WTC11 (cell line): ENCODE measurements around the gene C10orf88. TPM values are rescaled to one million over a fixed set of nuclear protein-coding genes. Genes with fewer than 3 reads are reported as not detected.

ENCODE experiments used
- ESRRA ChIP-seq: sonication (generic); formaldehyde crosslinking; IDR thresholded peaks from 2 replicates; pipeline ENCODE4 v1.8.1; 2022; ENCODE audit warnings: mild to moderate bottlenecking, missing genetic modification reagents, borderline replicate concordance
- FOXP1 ChIP-seq: sonication (generic); formaldehyde crosslinking; IDR thresholded peaks from 2 replicates; pipeline ENCODE4 v1.8.0; 2022; ENCODE audit warnings: missing genetic modification reagents, mild to moderate bottlenecking, moderate library complexity, borderline replicate concordance
- MXD4 ChIP-seq: fragments of 250-450 bp; sonication (Bioruptor Pico); IDR thresholded peaks from 2 replicates; pipeline ENCODE4 v1.8.0; 2021; ENCODE audit warnings: mild to moderate bottlenecking, moderate library complexity, borderline replicate concordance
- NR3C1 ChIP-seq: sonication (generic); formaldehyde crosslinking; conservative IDR thresholded peaks from 2 replicates; pipeline ENCODE4 v1.8.1; 2023; ENCODE audit warnings: low read depth, mild to moderate bottlenecking, missing genetic modification reagents
- OVOL2 ChIP-seq: fragments of 250-450 bp; sonication (Bioruptor Pico); IDR thresholded peaks from 2 replicates; pipeline ENCODE4 v1.9.0; 2021; ENCODE audit warnings: mild to moderate bottlenecking, borderline replicate concordance
- ZNF121 ChIP-seq: sonication (generic); formaldehyde crosslinking; IDR thresholded peaks from 2 replicates; pipeline ENCODE4 v1.8.0; 2023; ENCODE audit warnings: missing genetic modification reagents
- ZNF263 ChIP-seq: sonication (generic); formaldehyde crosslinking; IDR thresholded peaks from 2 replicates; pipeline ENCODE4 v1.8.1; 2022; ENCODE audit warnings: low read depth, mild to moderate bottlenecking, moderate library complexity, missing genetic modification reagents
- ZNF671 ChIP-seq: fragments of 250-450 bp; sonication (Bioruptor Pico); IDR thresholded peaks from 2 replicates; pipeline ENCODE4 v1.8.0; 2021; ENCODE audit warnings: mild to moderate bottlenecking
- total RNA-seq: library from RNA; stranded (reverse); gene quantifications from 3 replicates; pipeline ENCODE4 v1.2.3, GENCODE V29; 2021
- TF ChIP-seq, protein P1 (sequence below): sonication (generic); formaldehyde crosslinking; IDR thresholded peaks from 2 replicates; pipeline ENCODE4 v1.8.1; 2022; ENCODE audit warnings: low read depth, mild to moderate bottlenecking, moderate library complexity, missing genetic modification reagents, borderline replicate concordance
- TF ChIP-seq, protein P2 (sequence below): sonication (generic); formaldehyde crosslinking; IDR thresholded peaks from 2 replicates; pipeline ENCODE4 v1.8.0; 2022; ENCODE audit warnings: mild to moderate bottlenecking, missing genetic modification reagents
- TF ChIP-seq, protein P3 (sequence below): sonication (generic); formaldehyde crosslinking; conservative IDR thresholded peaks from 2 replicates; pipeline ENCODE4 v1.8.1; 2022; ENCODE audit warnings: mild to moderate bottlenecking, missing genetic modification reagents
- TF ChIP-seq, protein P4 (sequence below): sonication (generic); formaldehyde crosslinking; IDR thresholded peaks from 2 replicates; pipeline ENCODE4 v1.8.1; 2022; ENCODE audit warnings: low read depth, missing genetic modification reagents, borderline replicate concordance
- TF ChIP-seq, protein P5 (sequence below): sonication (generic); formaldehyde crosslinking; IDR thresholded peaks from 2 replicates; pipeline ENCODE4 v1.8.1; 2023; ENCODE audit warnings: mild to moderate bottlenecking, missing genetic modification reagents, moderate library complexity
- TF ChIP-seq, protein P6 (sequence below): fragments of 250-450 bp; sonication (Bioruptor Pico); IDR thresholded peaks from 2 replicates; pipeline ENCODE4 v1.9.0; 2021; ENCODE audit warnings: mild to moderate bottlenecking, borderline replicate concordance
- TF ChIP-seq, protein P7 (sequence below): sonication (generic); formaldehyde crosslinking; IDR thresholded peaks from 2 replicates; pipeline ENCODE4 v1.8.0; 2023; ENCODE audit warnings: mild to moderate bottlenecking, missing genetic modification reagents
- TF ChIP-seq, protein P8 (sequence below): sonication (generic); formaldehyde crosslinking; IDR thresholded peaks from 2 replicates; pipeline ENCODE4 v1.8.1; 2023; ENCODE audit warnings: mild to moderate bottlenecking, missing genetic modification reagents, borderline replicate concordance
- TF ChIP-seq, protein P9 (sequence below): fragments of 250-450 bp; sonication (Bioruptor Pico); IDR thresholded peaks from 2 replicates; pipeline ENCODE4 v2.1.2; 2022; ENCODE audit warnings: mild to moderate bottlenecking, moderate library complexity
- TF ChIP-seq, protein P10 (sequence below): fragments of 250-450 bp; sonication (Bioruptor Pico); IDR thresholded peaks from 2 replicates; pipeline ENCODE4 v1.9.0; 2021; ENCODE audit warnings: mild to moderate bottlenecking

C10orf88 gene
- total RNA-seq, 1 experiment from 2014 or later, result 6.5 TPM

DNA sequence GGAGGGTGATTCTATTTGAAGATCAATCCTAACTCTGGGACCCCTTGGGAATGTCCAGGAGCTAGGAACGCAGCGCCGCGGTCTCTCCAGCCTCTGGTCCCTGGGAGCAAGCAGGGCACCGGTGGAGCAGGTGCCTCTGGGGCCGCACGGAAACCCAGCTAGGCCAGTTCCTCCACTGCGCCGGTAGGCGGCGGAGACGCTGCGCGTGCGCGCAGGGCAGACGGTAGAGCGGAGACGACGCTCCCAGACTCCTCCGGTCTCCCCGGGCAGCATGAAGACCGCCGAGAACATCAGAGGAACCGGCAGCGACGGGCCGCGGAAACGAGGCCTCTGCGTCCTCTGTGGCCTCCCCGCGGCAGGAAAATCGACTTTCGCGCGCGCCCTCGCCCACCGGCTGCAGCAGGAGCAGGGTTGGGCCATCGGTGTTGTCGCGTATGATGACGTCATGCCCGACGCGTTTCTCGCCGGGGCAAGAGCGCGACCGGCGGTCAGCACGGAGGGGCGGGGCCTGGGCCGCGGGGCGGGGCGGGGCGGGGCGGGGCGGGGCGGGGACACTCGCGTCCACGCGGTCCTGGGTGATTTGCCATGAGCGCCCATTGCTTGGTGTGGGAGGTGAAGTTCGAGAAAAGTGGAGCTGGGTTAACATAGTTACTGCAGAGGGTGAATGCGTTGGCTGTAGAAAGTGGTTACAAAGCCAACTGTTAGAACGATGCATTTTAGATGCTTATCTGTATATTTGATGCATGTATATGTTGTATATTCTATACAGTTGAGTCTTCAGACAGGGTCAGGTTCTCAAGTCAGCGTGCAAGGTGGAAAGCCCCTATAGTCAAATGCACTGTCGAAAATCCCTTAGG lies 26.4 kb upstream of the C10orf88 start, which contains the start of gene PSTK (continued):
- TF ChIP-seq, protein P1, sequence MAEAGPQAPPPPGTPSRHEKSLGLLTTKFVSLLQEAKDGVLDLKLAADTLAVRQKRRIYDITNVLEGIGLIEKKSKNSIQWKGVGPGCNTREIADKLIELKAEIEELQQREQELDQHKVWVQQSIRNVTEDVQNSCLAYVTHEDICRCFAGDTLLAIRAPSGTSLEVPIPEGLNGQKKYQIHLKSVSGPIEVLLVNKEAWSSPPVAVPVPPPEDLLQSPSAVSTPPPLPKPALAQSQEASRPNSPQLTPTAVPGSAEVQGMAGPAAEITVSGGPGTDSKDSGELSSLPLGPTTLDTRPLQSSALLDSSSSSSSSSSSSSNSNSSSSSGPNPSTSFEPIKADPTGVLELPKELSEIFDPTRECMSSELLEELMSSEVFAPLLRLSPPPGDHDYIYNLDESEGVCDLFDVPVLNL (CRISPR knock-in tag), result no peak
- TF ChIP-seq OVOL2 (no peak), MXD4 (CRISPR knock-in tag) (no peak), ZNF263 (CRISPR knock-in tag) (no peak), ZNF121 (no peak), ESRRA (no peak), NR3C1 (no peak), FOXP1 (peak; percentile 92; the same call in 1 of the 2 replicates), ZNF671 (CRISPR knock-in tag) (no peak)
- TF ChIP-seq, protein P2, sequence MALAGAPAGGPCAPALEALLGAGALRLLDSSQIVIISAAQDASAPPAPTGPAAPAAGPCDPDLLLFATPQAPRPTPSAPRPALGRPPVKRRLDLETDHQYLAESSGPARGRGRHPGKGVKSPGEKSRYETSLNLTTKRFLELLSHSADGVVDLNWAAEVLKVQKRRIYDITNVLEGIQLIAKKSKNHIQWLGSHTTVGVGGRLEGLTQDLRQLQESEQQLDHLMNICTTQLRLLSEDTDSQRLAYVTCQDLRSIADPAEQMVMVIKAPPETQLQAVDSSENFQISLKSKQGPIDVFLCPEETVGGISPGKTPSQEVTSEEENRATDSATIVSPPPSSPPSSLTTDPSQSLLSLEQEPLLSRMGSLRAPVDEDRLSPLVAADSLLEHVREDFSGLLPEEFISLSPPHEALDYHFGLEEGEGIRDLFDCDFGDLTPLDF (CRISPR knock-in tag), result peak; percentile 55; the same call in 1 of the 2 replicates
- TF ChIP-seq, protein P3, sequence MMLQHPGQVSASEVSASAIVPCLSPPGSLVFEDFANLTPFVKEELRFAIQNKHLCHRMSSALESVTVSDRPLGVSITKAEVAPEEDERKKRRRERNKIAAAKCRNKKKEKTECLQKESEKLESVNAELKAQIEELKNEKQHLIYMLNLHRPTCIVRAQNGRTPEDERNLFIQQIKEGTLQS (CRISPR knock-in tag), result no peak; the same call in 1 of the 2 replicates
- TF ChIP-seq, protein P4, sequence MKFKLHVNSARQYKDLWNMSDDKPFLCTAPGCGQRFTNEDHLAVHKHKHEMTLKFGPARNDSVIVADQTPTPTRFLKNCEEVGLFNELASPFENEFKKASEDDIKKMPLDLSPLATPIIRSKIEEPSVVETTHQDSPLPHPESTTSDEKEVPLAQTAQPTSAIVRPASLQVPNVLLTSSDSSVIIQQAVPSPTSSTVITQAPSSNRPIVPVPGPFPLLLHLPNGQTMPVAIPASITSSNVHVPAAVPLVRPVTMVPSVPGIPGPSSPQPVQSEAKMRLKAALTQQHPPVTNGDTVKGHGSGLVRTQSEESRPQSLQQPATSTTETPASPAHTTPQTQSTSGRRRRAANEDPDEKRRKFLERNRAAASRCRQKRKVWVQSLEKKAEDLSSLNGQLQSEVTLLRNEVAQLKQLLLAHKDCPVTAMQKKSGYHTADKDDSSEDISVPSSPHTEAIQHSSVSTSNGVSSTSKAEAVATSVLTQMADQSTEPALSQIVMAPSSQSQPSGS, result peak; percentile 63; the same call in 1 of the 2 replicates
- TF ChIP-seq, protein P5, sequence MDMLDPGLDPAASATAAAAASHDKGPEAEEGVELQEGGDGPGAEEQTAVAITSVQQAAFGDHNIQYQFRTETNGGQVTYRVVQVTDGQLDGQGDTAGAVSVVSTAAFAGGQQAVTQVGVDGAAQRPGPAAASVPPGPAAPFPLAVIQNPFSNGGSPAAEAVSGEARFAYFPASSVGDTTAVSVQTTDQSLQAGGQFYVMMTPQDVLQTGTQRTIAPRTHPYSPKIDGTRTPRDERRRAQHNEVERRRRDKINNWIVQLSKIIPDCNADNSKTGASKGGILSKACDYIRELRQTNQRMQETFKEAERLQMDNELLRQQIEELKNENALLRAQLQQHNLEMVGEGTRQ (CRISPR knock-in tag), result no peak
- TF ChIP-seq, protein P6, sequence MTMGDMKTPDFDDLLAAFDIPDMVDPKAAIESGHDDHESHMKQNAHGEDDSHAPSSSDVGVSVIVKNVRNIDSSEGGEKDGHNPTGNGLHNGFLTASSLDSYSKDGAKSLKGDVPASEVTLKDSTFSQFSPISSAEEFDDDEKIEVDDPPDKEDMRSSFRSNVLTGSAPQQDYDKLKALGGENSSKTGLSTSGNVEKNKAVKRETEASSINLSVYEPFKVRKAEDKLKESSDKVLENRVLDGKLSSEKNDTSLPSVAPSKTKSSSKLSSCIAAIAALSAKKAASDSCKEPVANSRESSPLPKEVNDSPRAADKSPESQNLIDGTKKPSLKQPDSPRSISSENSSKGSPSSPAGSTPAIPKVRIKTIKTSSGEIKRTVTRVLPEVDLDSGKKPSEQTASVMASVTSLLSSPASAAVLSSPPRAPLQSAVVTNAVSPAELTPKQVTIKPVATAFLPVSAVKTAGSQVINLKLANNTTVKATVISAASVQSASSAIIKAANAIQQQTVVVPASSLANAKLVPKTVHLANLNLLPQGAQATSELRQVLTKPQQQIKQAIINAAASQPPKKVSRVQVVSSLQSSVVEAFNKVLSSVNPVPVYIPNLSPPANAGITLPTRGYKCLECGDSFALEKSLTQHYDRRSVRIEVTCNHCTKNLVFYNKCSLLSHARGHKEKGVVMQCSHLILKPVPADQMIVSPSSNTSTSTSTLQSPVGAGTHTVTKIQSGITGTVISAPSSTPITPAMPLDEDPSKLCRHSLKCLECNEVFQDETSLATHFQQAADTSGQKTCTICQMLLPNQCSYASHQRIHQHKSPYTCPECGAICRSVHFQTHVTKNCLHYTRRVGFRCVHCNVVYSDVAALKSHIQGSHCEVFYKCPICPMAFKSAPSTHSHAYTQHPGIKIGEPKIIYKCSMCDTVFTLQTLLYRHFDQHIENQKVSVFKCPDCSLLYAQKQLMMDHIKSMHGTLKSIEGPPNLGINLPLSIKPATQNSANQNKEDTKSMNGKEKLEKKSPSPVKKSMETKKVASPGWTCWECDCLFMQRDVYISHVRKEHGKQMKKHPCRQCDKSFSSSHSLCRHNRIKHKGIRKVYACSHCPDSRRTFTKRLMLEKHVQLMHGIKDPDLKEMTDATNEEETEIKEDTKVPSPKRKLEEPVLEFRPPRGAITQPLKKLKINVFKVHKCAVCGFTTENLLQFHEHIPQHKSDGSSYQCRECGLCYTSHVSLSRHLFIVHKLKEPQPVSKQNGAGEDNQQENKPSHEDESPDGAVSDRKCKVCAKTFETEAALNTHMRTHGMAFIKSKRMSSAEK, result peak; percentile 14; the same call in 1 of the 2 replicates
- TF ChIP-seq, protein P7, sequence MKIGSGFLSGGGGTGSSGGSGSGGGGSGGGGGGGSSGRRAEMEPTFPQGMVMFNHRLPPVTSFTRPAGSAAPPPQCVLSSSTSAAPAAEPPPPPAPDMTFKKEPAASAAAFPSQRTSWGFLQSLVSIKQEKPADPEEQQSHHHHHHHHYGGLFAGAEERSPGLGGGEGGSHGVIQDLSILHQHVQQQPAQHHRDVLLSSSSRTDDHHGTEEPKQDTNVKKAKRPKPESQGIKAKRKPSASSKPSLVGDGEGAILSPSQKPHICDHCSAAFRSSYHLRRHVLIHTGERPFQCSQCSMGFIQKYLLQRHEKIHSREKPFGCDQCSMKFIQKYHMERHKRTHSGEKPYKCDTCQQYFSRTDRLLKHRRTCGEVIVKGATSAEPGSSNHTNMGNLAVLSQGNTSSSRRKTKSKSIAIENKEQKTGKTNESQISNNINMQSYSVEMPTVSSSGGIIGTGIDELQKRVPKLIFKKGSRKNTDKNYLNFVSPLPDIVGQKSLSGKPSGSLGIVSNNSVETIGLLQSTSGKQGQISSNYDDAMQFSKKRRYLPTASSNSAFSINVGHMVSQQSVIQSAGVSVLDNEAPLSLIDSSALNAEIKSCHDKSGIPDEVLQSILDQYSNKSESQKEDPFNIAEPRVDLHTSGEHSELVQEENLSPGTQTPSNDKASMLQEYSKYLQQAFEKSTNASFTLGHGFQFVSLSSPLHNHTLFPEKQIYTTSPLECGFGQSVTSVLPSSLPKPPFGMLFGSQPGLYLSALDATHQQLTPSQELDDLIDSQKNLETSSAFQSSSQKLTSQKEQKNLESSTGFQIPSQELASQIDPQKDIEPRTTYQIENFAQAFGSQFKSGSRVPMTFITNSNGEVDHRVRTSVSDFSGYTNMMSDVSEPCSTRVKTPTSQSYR (CRISPR knock-in tag), result no peak
- TF ChIP-seq, protein P8, sequence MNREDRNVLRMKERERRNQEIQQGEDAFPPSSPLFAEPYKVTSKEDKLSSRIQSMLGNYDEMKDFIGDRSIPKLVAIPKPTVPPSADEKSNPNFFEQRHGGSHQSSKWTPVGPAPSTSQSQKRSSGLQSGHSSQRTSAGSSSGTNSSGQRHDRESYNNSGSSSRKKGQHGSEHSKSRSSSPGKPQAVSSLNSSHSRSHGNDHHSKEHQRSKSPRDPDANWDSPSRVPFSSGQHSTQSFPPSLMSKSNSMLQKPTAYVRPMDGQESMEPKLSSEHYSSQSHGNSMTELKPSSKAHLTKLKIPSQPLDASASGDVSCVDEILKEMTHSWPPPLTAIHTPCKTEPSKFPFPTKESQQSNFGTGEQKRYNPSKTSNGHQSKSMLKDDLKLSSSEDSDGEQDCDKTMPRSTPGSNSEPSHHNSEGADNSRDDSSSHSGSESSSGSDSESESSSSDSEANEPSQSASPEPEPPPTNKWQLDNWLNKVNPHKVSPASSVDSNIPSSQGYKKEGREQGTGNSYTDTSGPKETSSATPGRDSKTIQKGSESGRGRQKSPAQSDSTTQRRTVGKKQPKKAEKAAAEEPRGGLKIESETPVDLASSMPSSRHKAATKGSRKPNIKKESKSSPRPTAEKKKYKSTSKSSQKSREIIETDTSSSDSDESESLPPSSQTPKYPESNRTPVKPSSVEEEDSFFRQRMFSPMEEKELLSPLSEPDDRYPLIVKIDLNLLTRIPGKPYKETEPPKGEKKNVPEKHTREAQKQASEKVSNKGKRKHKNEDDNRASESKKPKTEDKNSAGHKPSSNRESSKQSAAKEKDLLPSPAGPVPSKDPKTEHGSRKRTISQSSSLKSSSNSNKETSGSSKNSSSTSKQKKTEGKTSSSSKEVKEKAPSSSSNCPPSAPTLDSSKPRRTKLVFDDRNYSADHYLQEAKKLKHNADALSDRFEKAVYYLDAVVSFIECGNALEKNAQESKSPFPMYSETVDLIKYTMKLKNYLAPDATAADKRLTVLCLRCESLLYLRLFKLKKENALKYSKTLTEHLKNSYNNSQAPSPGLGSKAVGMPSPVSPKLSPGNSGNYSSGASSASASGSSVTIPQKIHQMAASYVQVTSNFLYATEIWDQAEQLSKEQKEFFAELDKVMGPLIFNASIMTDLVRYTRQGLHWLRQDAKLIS (CRISPR knock-in tag), result no peak
- TF ChIP-seq, protein P9, sequence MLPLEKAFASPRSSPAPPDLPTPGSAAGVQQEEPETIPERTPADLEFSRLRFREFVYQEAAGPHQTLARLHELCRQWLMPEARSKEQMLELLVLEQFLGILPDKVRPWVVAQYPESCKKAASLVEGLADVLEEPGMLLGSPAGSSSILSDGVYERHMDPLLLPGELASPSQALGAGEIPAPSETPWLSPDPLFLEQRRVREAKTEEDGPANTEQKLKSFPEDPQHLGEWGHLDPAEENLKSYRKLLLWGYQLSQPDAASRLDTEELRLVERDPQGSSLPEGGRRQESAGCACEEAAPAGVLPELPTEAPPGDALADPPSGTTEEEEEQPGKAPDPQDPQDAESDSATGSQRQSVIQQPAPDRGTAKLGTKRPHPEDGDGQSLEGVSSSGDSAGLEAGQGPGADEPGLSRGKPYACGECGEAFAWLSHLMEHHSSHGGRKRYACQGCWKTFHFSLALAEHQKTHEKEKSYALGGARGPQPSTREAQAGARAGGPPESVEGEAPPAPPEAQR (CRISPR knock-in tag), result no peak
- TF ChIP-seq, protein P10, sequence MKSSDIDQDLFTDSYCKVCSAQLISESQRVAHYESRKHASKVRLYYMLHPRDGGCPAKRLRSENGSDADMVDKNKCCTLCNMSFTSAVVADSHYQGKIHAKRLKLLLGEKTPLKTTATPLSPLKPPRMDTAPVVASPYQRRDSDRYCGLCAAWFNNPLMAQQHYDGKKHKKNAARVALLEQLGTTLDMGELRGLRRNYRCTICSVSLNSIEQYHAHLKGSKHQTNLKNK (CRISPR knock-in tag), result no peak
